ENCODE data around the gene ELOB.

The ELOB gene

GRCh38 chr16:2761886-2762583 is 15.0 kb downstream of the ELOB start:
- DNase-seq (ENCODE audit: low read depth), result no peak
- no peak for TF ChIP-seq CTCF (IDR thresholded peaks at IDR 0.05; ENCODE audit: insufficient read depth, low read depth, low read length, missing control alignments)

GRCh38 chr16:2761472-2761871 is 15.6 kb downstream of the ELOB start:
- no peak for TF ChIP-seq CTCF (IDR thresholded peaks at IDR 0.05; ENCODE audit: insufficient read depth, low read depth, low read length, missing control alignments)
- H3K4me3 ChIP-seq (ENCODE audit: low read depth, low read length), result no peak overlapping the region
- no peak for DNase-seq (ENCODE audit: low read depth)

More at GRCh38 chr16:2761886-2762583, 15.0 kb downstream of the ELOB start:
- H3K4me3 ChIP-seq (ENCODE audit: low read depth, low read length), result no peak overlapping the region

- no peak for DNase-seq (ENCODE audit: low read depth)
- no peak for TF ChIP-seq CTCF (IDR thresholded peaks at IDR 0.05; ENCODE audit: insufficient read depth, low read depth, low read length, missing control alignments)
- no peak overlapping the region for H3K4me3 ChIP-seq (ENCODE audit: low read depth, low read length)
Observed at GRCh38 chr16:2757344-2757743, 19.7 kb downstream of the ELOB start.

- no peak overlapping the region for H3K4me3 ChIP-seq (ENCODE audit: low read depth, low read length)
- no peak for DNase-seq (ENCODE audit: low read depth)
- TF ChIP-seq CTCF (IDR thresholded peaks at IDR 0.05; ENCODE audit: insufficient read depth, low read depth, low read length, missing control alignments), result no peak
Observed at GRCh38 chr16:2756288-2757015, 20.6 kb downstream of the ELOB start.

GRCh38 chr16:2755158-2755557 is 21.9 kb downstream of the ELOB start:
- no peak for DNase-seq (ENCODE audit: low read depth)
- peak overlapping the region; percentile 79; the same call in 1 of the 2 replicates for H3K4me3 ChIP-seq (ENCODE audit: low read depth, low read length)
- no peak for TF ChIP-seq CTCF (IDR thresholded peaks at IDR 0.05; ENCODE audit: insufficient read depth, low read depth, low read length, missing control alignments)

- no peak for DNase-seq (ENCODE audit: low read depth)
- peak overlapping the region; percentile 79 for H3K4me3 ChIP-seq (ENCODE audit: low read depth, low read length)
- TF ChIP-seq CTCF (IDR thresholded peaks at IDR 0.05; ENCODE audit: insufficient read depth, low read depth, low read length, missing control alignments), result no peak
Observed at GRCh38 chr16:2753733-2754020, 23.4 kb downstream of the ELOB start.
